NCI-H2227 (cell line): ENCODE results near the gene ACYP2.
"Not testable (repeated sequence)": the region's sequence is repeated elsewhere in the genome, so short reads cannot be mapped to it uniquely, and the experiment has no call there.

Experiments
- DNase-seq: peaks from one replicate; lab custom pipeline; 2025; ENCODE audit not compliant: unreplicated experiment; lab: John Stamatoyannopoulos, UW

ACYP2 gene

DNA sequence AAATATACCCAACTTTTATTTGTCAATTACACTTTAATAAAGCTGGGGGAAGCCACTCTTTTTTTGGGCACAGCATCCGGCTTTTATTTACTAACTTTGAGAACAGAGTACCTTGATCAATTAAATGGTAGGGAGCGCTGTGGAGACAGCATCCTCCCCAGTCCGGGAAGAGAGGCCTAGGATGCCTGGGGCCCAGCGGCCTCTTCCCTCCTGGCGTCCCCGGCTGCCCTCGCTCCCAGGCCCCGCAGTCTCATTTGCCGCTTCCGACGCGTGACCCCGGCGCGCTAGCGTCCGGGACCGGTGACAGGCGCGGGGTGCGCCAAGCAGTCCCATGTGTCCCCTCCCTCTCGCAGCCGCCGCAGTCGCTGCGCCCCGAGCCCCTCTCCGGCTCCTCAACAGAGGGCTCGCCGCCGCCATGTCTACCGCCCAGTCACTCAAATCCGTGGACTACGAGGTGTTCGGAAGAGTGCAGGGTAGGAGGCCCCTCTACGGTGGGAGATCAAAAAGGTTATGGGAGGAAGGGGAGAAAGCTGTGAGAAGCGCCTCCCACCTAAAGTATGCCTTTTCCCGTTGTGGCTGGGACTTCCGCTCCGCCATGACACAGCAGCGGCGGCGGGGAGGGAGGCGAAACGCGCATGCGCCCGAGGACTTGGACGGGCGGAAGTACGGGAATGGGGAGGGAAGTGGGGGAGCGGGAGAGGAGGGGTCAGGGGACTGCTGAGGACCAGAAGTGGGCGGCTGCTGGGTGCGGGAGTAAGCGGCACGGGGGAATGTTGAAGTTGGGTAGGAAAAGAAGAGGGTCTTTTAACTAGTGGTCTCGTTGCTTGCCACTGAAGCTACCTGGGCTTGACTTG is at the start of gene ACYP2:
TSS of gene ACYP2 (plus strand) at position 332 of the 854 bp plus-strand sequence.
- DNase-seq: peak; percentile 97

DNA sequence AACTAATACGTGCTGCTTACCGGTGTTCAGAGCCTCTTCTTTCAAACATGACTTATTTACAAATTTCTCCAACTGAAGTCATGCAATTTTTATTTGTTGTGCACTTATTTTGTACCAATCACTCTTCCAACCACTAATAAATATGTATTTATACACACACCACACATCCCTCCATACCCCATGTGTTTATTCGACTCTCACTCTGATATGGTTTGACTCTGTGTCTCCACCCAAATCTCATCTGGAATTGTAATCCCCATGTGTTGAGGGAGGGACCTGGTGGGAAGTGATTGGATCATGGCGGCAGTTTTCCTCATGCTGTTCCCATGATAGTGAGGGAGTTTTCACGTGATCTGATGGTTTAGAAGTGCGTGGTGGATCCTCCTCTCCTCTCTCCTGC is 49.5 kb upstream of the ACYP2 start:
- no peak for DNase-seq

DNA sequence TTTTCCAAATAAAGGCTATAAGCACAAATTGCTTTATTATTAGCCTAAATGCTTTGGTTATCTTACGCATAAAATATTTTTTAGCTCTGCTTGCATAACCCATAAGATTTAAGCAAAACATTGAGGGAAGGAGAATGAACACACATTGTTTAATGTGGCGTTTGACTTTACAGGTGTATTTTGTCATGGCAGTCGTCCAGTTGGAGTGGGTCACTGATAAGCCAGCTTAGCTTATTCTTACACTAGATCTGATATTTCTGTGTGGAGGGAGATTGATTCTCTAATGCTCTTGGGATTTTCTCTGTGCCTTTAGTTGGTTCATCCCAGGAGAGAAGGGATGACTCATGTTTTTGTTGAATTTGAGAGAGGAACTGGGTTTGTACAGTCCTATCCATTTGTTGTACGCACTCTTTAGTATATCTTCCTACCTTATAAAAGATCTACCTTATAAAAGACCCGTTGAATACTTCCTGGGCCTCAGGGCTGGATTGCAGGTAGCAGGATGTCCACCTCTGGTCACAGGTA is 47.5 kb upstream of the ACYP2 start:
- DNase-seq: no peak

DNA sequence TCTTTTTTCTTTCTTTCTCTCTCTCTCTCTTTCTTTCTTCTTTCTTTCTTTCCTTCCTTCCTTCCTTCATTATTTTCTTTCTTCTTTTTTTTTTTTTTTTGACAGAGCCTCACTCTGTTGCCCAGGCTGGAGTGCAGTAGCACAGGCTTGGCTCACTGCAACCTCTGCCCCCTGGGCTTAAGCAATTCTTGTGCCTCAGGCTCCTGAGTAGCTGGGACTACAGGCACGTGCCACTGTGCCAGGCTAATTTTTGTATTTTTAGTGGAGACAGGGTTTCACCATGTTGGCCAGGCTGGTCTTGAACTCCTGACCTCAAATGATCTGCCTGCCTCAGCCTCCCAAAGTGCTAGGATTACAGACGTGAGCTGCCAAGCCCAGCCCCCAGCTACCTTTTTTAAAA is 42.9 kb upstream of the ACYP2 start:
- not testable (repeated sequence) for DNase-seq

DNA sequence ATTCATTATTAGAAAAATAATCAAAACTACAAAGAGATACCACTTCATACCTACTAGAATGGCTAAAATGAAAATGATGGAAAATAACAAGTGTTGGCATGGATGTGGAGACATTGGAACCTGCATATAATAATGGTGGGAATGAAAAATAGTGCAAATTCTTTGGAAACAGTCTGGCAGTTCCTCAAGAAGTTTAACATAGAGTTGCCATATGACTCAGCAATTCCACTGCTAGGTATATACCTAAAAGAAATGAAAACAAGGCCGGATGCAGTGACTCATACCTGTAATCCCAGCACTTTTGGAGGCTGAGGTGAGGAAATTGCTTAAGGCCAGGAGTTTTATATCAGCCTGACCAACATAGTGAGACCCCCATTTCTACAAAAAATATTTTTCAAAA is 41.6 kb upstream of the ACYP2 start:
- DNase-seq: no peak

DNA sequence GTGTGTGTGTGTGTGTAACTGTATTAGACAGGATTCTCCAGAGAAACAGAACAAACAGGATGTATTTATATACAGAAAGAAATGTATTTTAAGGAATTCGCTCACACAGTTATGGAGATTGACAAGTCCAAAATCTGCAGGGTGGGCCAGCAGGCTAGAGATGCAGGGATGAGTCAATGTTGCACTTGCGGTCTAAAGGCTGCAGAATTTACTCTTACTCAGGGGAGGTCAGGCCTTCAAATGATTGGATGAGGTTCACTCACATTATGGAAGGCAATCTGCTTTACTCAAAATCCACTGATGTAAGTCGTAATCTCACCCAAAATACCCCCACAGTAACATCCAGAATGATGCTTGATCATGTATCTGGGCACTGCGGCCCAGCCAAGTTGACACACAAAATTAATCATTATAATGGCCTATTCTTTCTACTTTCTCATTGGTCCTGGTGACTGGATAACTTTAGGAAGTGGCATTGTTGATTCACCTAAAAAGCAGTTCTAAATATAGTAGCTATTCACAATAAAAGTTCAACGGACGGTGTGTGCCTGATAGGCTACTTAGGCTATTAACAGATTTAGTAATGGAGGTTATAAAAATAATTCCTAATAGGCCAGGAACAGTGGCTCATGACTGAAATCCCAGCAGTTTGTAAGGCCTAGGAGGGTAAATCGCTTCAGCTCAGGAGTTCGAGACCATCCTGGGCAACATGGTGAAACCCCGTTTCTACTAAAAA is 40.6 kb upstream of the ACYP2 start:
- no peak for DNase-seq

DNA sequence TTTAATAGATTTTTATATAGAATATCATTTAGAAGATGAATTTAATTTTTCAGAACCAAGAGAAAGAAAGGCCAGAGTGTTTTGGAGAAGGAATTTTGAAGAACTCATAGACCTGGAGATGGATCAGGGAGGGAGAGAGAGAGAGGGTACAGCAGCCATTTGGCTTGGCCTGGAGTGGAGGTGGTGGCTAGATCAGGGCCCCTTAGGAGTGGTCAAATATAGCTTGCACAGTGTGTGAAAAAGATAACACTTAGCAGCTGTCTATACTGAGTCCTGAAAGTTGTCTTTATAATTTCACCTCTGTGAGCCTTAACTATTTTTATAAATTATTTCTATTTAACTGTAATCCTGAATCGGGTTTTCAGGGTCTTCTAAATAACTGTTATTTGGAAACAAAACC is 38.8 kb upstream of the ACYP2 start:
- DNase-seq: no peak

DNA sequence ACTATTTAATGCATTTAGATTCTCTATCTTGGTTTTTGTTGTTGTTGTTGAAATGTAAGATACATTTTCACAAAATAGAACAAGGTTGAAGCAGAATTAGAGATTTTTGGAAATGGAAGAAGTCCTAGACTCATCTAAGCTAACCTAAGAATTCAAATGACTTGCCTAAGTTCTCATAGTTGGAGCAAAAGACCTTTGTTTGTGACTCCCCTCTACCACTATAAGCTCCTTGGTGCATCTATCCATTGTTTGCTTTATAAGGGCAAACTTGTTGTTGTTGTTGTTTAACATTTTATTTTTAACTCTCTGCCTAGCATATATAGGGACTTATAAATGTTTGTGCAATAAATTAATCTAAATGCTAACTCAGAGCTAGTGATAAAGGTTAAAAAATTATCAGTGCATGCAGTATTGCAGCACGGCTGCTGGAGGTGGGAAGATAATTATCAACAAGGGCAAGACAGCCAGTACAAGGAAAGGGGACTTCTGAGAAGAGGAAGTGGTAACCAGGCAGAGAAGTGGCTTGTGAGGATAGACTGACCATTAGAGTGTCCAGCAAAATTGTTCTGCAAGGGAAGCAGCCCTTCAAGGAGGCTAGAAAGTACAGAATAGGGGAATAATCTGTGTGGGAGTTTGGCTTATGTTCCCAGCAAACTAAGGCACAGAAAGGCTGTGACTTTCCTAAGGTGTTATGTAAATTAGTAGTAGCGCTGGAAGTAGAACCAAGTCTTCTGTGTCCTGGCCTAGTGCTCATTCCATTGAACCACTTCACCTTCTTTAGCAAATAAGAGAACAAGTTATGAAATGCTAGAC is 38.1 kb upstream of the ACYP2 start:
- DNase-seq: no peak

DNA sequence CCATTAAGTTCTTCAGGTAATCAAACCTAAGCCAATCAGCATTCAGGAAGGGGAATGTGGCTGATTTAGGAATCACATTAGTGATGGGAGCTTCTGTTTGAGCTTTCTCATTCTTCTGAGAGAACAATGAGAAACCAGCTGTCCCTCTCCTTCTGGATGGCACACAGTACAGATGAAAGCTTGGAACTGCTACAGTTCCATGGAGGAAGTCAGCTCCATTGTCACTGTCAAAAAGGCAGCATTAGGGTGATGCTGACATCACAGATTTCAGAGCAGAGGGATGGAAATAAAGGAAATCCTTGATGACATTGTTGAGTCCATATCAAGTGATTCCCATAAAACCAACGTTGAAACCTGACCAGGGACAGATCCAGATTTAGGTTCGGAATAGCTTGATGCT is 36.1 kb upstream of the ACYP2 start:
- no peak for DNase-seq

DNA sequence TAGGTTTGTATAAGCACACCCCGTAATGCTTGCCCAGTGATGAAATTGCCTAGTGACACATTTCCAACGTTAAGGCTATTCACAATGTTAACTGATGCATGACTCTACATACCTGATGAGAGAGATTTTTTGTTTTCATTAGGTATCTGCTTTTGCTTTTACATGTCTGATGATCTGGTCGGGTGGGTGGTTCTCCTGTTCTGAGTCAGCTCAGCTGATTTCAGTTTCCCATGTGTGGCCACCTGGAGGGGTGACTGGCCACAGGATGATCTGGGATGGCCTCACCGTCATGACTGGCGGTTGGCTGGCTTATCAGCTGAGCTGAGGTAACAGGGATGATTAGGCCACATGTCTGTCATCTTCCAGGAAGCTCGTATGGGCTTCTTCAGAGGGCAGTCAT is 33.8 kb upstream of the ACYP2 start:
- no peak for DNase-seq

DNA sequence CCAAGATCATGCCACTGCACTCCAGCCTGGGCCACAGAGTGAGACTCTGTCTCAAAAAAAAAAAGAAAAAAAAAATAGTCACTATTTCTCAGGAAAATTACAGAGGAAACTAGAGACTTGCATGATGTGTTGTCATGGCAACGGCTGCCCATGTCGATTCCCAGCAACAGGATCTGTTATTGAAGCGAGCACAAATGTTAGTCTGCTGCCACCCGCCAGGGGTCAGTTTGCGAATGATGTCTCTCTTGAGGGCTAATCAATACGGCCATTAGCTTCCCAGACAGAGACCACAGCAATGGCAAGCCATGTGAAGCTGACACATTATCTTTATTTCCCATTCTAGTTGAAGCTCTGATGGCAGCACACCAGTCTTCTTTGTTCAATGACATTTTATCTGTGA is 32.4 kb upstream of the ACYP2 start:
- peak; percentile 85 for DNase-seq

DNA sequence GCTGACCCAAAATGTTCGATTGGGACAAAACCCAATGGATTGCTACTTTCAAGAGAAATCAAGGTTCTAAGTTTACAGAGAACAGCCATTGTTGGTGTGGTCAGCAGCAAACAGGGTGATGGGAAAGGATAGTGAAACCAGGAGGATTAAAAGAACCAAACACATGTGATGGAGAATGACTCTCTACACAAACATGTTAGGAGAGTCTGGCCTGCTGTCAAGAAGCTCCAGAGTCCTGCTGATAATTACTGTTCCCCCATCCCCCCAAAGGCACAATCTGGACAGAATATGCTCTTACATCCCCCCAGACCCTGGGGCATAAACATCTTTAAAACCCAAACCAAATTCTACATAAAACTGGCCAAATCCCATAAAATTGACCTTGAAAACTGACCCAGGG is 32.0 kb upstream of the ACYP2 start:
- no peak for DNase-seq

DNA sequence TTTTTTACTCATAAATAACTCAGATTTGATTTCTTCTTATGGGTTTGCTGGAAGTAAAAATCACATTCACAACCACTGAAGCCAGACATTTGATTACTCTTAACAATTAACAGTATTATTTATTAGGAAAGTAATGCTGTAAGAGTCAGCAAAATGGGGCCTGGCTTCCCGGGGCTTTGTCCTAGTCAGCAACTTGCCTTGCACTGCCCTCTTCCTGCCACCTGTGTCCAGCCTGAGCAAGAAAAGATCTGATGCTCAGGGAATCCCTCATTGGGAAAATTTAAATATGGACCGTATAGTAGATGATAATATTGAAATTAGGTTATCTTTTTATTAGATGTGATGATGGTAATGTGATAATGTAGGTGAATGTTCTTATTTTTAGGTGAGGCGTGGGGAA is 30.8 kb upstream of the ACYP2 start:
- no peak for DNase-seq

DNA sequence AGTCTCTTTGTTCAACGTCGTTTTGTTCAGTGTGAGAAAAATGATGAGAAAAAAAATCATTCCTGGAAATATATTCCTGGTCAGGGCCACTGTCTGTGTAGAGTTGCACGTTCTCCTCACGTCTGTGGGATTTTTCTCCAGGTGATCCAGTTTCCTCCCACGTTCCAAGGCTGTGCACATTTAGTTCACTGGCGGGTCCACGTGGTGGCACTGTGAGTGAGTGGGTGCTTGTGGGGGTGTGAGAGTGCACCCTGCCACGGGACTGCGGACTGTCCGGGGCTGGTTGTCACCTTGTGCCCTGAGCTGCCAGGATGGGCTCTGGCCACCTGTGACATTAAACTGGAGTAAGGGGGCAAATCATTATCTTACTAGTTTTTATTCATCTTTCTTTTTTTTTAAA is 30.3 kb upstream of the ACYP2 start:
- DNase-seq: no peak

DNA sequence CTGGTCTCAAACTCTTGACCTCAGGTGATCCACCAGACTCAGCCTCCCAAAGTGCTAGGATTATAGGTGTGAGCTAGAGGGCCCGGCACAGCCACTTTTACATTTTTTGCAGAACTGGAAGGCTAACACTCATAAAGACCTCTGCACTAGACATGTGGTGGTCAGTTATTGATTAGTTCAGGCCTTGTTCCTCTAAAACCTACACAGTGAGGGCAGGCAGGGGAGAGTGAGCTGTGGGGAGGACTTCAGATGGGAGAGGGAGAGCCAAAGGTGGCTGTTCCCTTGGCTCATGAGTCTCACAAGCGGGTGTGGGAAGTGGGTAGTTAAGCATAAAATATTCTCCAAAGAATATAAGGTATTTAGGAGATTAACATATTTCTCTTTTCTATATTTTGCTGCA is 29.3 kb upstream of the ACYP2 start:
- DNase-seq: no peak

DNA sequence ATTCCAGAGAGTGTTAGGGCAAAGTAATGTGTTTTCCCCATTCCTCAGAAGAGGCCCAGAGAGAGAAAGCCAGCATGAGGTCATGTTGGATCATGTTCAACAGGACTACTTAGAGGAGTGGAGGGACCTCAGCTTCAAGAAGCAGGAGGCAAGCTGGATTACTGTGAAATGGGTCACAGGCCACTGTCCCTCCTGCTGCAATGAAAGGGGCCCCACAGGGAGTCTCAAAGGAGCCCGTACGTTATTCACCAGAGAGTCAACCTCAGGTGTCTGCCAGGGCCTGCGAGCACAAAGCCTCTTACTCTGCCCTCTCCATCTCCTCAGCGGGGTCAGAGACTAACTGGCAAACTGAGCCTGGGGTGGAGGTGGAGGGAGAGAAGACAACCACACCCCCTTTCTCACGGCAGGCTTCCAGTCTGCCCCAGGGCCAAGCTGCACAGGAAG is 27.2 kb upstream of the ACYP2 start:
- DNase-seq: no peak

DNA sequence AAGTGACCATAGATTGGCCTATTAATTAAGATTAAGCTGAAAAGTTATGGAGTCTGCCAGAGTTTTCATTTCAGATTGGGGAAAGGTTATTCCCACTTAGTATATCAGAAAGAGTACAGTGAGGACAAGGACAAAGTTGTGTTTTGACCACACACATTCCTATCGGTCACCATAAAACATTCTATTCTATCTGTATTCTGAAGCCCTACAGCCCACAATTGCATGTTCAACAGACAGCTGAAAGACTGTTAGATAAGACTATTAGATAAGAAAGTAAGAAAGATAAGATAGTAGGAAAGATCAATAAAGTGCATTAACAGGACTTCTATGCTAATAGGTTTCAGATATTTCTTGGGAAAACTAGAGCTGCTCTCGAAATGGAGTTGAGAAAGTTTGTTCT is 26.7 kb upstream of the ACYP2 start:
- DNase-seq: no peak

DNA sequence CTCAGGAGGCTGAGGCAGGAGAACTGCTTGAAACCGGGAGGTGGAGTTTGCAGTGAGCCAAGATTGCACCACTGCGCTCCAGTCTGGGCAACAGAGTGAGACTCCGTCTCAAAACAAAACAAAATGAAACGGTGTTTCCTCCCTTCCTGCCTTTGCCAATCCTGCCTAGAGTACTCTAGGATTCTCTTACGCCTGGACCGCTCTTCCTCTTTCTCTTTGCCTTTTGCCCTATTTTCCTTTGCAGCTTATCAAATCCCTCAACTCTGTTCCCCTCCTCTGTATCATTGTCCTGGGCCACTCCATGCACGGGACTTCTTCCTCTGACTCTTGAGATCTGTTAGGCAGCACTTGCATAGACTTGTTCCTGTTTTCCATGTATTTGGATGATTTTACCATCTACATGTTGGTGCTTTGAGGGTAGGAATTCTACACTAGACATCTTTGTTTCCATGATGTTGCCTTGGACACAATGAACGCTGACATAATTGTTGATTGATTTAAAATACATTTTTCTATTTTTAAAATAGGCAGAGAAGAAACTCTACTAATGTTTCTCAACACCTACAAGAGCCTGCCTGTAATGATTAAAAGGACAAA is 24.8 kb upstream of the ACYP2 start:
- DNase-seq: no peak

DNA sequence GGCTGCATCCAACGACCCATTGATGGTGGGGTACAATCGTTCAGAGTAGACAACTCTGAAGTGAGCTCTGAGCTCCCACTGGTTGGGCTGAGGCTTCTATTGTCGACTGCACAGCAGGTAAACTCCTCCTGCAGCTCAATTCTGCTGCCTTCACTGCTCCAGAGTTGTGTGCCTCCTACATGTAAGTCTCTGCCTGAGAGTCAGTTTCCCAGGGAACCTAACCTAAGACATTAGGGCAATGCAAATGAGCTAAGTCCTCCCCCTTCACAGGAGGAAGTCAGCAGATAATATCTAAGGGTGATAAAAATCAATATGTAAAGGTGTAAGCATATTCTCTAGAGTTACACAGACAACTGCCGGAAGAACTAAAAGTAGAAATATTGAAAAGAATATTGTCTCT is 22.5 kb upstream of the ACYP2 start:
- no peak for DNase-seq

DNA sequence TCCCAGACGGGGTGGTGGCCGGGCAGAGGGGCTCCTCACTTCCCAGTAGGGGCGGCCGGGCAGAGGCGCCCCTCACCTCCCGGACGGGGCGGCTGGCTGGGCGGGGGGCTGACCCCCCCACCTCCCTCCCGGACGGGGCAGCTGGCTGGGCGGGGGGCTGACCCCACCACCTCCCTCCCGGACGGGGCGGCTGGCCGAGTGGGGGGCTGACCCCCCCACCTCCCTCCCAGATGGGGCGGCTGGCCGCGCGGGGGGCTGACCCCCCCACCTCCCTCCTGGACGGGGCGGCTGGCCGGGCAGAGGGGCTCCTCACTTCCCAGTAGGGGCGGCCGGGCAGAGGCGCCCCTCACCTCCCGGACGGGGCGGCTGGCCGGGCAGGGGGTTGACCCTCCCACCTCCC is 20.0 kb upstream of the ACYP2 start:
- DNase-seq: not testable (repeated sequence)

DNA sequence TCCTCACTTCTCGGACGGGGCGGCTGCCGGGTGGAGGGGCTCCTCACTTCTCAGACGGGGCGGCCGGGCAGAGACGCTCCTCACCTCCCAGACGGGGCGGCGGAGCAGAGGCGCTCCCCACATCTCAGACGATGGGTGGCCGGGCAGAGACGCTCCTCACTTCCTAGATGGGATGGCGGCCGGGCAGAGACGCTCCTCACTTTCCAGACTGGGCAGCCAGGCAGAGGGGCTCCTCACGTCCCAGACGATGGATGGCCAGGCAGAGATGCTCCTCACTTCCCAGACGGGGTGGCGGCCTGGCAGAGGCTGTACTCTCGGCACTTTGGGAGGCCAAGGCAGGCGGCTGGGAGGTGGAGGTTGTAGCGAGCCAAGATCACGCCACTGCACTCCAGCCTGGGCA is 19.3 kb upstream of the ACYP2 start:
- not testable (repeated sequence) for DNase-seq
